GM21515 (cell line): ENCODE data around the gene DNLZ.
"Not testable (repeated sequence)": the region's sequence is repeated elsewhere in the genome, so short reads cannot be mapped to it uniquely, and the experiment has no call there.

Experiments
- ATAC-seq: cut with Tn5 transposase; IDR thresholded peaks from one replicate; pipeline ENCODE4 v1.9.1; 2021; ENCODE audit not compliant: unreplicated experiment

Gene DNLZ

GRCh38 chr9:136320972-136321371, 42.6 kb downstream of the DNLZ start:
- ATAC-seq = not testable (repeated sequence)

GRCh38 chr9:136319955-136320354, 43.6 kb downstream of the DNLZ start:
- not testable (repeated sequence) for ATAC-seq

- ATAC-seq = not testable (repeated sequence)
These were observed 44.3 kb downstream of the DNLZ start for GRCh38 chr9:136319244-136319643.

GRCh38 chr9:136318776-136319241, 44.7 kb downstream of the DNLZ start:
- no peak for ATAC-seq

- ATAC-seq = no peak
These were observed 45.3 kb downstream of the DNLZ start for GRCh38 chr9:136318111-136318775.

GRCh38 chr9:136317695-136318094, 45.8 kb downstream of the DNLZ start:
- no peak for ATAC-seq

GRCh38 chr9:136316896-136317676, 46.5 kb downstream of the DNLZ start:
- ATAC-seq = no peak

- no peak for ATAC-seq
These were observed 47.2 kb downstream of the DNLZ start for GRCh38 chr9:136316271-136316751.

- ATAC-seq = no peak
These were observed 48.6 kb downstream of the DNLZ start for GRCh38 chr9:136314944-136315343.

- ATAC-seq = no peak
These were observed 49.5 kb downstream of the DNLZ start for GRCh38 chr9:136314056-136314416.

GRCh38 chr9:136313111-136314055, 50.2 kb downstream of the DNLZ start:
- ATAC-seq = no peak

- no peak for ATAC-seq
These were observed 51.1 kb downstream of the DNLZ start for GRCh38 chr9:136312436-136312835.

- ATAC-seq = no peak
These were observed 51.6 kb downstream of the DNLZ start for GRCh38 chr9:136312009-136312375.

GRCh38 chr9:136311051-136312008, 52.2 kb downstream of the DNLZ start:
- ATAC-seq = no peak

- ATAC-seq = no peak
These were observed 53.1 kb downstream of the DNLZ start for GRCh38 chr9:136310273-136311030.

- no peak for ATAC-seq
These were observed 53.7 kb downstream of the DNLZ start for GRCh38 chr9:136309806-136310220.
